GM18519 (cell line): ENCODE results near the gene MYO3B.
"Not testable (repeated sequence)": the region's sequence is repeated elsewhere in the genome, so short reads cannot be mapped to it uniquely, and the experiment has no call there.

ENCODE experiments used
- ATAC-seq: cut with Tn5 transposase; IDR thresholded peaks from one replicate; pipeline ENCODE4 v1.9.1; 2021; ENCODE audit warnings: mild to moderate bottlenecking, moderate library complexity; ENCODE audit not compliant: unreplicated experiment, low FRiP score

Gene MYO3B

DNA sequence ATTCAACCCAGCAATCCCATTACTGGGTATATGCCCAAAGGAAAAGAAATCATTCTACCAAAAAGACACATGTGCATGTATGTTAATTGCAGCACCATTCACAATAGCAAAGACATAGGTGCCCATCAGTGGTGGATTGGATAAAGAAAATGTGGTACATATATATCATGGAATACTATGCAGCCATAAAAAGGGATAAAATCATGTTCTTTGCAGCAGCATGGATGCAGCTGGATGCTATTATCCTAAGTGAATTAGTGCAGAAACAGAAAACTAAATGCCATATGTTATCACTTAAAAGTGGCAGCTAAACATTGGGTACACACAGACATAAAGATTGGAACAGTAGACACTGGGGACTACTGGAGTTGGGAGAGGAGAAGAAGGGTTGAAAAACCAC lies 82.2 kb downstream of the MYO3B start:
- no peak for ATAC-seq

DNA sequence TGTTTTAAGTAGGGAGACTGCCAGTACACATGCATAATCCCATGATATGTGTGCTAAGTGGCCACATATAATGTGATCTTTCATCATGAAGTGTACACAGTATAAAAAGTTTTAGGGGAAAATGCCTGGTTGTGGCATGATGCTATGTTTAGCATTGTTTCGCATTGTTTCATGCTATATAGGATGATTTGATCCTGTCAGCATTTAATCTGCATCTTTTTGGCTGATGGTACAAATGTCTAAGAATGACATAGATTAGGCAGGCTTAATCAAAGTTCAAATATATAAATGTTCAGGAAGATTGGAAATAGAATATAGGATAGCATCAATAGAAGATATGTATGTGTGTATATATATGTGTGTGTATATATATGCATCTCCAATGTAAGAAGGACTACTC lies 83.6 kb downstream of the MYO3B start:
- no peak for ATAC-seq

DNA sequence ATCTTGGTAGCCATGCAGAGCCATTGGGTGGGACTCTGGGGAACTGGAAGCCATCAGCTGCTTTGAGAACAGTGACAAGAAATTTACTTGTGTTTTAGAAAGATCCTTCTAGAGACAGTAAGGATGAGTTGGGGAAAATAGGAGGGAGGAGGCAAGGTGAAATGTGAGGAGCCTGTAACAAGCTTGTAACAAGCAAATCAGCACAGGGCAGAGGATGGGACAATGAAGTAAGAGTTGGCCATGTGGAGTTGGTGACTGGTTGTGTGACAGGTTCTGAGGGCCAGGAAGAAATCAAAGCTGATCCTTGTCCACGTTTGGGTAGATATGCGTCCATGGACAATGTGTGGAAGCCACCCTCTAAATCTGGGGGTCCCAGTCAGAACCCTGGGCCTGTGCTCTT lies 84.4 kb downstream of the MYO3B start:
- no peak for ATAC-seq

DNA sequence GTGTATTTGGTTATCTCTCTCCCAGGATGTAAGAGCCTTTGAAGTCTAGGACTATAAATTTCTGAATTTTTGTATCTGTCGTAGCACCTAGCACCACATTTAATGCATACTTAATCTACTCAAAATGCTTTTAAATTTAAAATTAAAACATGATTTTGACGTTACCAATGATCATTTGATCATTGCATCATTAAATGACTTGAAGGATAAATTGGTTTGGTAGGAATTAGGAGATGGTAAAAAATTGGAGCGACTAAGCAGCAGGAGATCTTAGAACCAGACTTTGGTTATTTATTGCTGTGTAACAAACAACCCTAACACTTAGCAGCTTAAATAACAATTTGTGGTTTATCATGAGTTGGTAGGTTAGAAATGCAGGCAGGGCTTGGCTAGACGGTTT lies 84.9 kb downstream of the MYO3B start:
- no peak for ATAC-seq

DNA sequence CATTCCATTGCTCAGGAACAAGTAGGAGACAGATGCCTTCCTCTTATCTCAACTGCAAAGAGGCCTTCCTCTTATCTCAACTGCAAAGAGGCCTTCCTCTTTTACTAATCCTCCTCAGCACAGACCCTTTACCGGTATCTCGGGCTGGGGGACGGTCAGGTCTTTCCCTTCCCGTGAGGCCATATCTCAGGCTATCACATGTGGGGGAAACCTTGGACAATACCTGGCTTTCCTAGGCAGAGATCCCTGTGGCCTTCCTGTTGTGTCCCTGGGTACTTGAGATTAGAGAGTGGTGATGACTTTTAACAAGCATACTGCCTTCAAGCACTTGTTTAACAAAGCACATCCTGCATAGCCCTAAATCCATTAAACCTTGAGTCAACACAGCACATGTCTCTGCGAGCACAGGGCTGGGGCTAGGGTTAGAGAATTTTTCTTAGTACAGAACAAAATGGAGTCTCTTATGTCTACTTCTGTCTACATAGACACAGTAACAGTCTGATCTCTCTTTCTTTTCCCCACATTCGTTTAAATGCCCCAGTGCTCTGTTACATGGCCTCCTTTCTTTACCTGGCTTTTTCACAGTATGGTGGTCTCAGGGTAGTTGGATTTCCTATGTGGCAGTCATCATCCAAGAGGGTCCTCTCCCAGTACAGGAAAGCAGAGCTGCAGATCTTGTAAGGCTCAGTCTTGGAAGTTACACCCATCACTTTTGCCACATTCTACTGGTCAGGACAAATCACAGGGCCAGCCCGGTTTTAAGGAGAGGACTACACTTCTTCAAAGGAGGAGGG lies 86.0 kb downstream of the MYO3B start:
- ATAC-seq, result not testable (repeated sequence)

DNA sequence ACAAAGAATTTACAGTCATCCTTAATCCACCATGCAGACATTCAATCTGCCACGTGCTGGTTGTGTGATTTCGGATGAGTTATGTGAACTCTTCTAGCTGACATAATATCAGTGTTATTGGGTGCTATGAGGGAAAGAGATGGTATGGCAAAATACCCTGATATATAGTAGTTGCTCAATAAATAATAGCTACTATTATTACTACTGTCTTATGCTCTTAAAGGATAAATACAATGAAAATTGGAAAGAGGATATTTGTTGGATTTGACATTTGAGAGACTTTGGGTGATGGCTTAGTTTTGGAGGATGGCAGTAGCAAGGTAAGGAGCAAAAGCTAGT lies 86.5 kb downstream of the MYO3B start:
- ATAC-seq, result no peak

DNA sequence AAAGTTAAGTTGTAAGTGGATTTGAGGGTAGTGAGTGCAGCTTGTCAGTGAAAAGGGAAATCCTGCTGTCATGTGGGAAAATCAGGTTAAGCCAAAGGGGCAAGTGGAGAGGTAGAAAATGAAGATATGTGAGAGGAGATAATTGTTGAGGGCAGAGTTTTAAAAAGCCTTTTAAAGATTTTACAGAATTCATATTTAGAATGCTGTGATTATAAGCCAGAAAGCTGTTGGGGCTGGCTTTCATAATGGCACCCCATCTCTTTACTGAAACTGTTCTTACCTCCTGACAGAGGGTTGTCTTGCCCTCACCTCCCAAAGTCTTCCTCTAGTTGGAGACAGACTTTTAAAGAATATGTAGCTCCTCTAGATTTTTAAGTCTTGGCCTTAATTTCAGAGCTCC lies 86.9 kb downstream of the MYO3B start:
- ATAC-seq, result no peak

DNA sequence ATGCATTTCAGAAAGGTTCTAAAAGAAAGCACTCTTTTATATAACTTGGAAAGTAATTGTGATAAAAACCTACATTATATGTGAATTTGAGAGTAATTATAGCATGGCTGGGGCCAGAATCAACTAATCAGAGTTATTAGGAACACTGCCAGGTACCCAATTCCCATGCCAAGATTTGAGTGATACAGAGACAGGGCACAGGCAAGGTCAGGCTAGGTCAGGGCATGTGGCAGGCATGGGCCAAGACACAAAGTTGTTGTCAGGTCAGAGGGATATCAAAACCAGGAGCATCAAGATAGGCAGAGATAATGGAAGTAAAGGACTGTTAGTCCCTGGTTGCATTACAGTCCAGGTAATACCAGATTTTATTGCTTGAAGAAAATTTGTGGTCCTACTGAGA lies 87.4 kb downstream of the MYO3B start:
- no peak for ATAC-seq

DNA sequence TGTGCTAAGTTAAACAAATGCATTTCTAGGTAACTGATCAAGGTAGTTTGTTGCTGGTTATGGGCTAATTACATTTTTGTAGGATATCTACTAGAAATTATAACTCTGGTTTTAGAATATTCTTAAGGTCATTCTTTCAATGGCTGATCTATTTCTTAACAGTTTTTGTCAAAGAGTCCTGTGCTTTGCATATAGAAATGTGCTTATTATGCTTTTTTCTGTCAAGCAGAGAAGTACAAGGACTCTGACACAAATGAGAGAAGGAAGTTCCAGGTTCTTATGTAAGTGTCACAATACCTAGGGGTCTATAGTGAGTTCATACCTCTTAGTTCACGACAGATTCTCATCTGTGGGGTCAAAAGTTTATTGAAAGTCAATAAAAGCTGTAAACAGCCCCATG lies 88.4 kb downstream of the MYO3B start:
- no peak for ATAC-seq

DNA sequence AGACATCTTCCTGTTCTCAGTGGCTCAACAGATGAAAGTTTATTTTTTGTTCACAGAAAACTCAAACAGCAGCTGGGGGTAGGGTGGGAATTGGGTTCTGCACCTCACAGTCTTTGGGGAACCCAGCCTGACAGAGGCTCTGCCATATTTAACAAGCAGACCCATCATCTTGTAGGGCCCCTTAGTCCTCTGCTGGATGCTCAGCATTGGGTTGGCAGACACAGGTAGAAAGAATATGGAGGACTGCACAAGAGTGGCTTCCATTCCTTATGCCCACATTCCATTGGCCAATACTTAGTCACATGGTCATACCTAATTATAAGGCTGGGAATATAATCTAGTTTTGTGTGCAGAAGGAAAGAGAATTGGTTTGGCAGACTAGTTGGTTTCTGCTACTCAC lies 89.1 kb downstream of the MYO3B start:
- ATAC-seq, result no peak

DNA sequence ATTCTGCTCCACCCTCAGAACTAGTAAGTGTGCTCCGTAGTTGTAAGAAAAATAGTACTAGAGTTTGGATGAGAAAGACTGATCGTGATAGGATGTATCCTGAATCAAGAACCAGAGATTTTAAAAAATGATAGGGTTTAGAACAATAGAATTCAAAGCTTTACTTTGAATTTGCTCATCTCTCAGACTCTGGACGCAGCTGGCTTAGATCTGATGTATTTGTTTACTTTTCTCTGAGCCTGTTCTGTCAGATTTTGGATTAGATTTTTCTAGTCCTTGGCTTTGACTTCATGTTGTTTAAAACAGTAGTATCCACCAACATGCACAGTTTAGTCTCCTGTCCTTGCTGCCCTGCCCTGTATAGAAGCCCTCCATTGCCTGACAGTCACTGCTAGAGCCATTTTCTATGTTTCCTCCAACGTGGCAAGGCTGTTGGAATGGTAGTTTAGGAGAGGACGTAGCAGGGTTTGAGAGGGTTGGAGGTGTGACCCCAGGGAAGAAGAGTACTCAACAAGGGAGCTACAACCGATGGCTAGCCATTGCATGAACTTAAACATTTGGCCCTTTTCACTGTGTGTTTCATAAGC lies 92.4 kb downstream of the MYO3B start:
- ATAC-seq, result no peak

DNA sequence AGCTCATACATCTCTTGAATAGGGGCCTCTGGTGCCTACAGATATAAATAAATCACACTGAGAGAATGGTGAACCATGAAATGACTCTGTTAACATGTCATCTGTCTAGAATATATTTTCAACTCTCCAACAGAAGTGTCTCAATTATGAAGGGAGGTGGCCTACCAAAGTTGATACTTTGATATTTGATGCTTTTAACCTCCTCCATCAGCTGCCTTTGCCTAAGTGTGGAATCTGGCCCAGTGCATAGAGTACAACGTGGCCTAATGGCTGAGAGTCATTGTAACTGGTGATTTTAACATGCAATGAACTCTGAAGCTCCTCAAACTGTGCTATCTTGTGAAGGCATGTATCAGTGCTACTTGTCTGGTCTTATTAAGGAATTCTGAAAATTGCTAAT lies 93.4 kb downstream of the MYO3B start:
- ATAC-seq, result no peak

DNA sequence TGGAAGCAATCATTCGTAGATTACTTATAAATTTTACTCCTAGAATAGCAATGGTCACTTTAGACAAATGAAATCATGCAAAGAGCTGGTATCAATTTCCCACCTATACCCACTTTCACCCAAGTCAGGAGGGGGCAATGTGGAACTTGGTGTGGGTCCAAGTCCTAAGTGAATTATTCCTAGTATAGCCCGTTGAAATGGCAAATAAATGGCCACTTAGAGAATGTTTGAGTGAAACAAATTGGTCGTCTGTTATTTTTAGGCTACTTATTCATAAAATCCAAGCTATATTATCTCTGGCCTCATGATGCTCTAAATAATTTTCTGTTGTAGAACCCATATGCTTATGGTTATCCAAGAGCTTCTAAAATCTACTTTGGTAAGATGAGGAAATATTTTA lies 98.1 kb downstream of the MYO3B start:
- ATAC-seq, result no peak

DNA sequence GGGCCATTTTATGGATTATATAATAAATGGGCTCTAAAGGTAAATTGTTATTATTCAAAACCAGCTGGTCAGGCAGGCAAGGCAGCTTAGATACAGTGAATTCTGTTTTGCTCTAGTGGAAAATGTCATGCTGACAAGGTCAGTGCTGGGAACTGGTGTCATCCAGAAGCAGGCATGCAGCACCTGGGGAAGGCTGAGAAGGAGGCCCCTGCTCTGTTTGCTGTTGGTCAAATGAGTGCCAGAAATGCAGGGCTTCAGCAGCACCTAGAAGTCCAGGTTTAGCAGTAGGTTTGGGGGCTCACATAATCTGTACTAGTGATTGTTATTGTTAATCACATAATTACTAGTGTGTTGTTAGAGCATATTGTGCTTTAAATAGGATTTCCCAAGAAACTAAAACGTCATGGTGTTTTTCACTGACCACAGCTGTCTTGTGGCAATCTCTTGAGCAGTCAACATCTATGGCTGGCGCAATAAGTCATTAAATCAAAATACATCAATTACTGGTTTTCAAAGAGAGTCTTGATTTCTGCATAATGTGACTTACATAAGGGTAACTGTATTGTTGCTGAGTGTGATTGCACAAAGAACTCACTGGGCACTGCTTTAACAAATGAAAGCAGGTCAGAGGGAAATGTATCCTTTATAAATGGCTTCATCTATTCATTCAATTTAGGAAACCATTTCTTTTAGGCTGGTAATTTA lies 99.1 kb downstream of the MYO3B start:
- ATAC-seq, result no peak

DNA sequence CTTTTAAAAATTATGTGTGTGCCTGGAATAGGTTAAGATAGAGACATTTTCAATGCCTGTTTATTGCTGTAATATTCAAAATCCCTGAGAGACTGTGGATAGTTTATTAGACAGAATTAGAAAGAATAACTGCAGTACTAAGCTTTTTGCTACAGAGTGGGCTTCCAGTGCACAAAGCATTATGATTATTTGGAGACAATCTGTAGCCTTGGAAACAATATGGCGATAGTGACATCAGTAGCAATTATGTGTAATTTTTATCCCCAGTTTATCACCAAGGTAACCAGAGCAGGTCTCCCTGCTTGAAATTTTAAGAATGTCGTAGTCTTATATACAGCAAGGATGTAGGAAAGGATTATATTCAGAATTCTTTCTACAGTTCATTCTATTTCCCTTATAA lies 100.0 kb downstream of the MYO3B start:
- ATAC-seq, result no peak

DNA sequence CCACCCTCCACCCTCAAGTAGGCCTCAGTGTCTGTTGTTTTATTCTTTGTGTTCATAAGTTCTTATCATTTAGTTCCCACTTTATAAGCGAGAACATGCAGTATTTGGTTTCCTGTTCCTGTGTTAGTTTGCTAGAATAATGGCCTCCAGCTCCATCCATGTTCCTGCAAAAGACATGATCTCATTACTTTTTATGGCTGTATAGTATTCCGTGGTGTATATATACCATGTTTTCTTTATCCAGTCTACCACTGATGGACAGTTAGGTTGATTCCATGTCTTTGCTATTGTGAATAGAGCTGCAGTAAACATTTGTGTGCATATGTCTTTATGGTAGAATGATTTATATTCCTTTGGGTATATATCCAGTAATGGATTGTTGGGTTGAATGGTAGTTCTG lies 101.7 kb downstream of the MYO3B start:
- ATAC-seq, result not testable (repeated sequence)

DNA sequence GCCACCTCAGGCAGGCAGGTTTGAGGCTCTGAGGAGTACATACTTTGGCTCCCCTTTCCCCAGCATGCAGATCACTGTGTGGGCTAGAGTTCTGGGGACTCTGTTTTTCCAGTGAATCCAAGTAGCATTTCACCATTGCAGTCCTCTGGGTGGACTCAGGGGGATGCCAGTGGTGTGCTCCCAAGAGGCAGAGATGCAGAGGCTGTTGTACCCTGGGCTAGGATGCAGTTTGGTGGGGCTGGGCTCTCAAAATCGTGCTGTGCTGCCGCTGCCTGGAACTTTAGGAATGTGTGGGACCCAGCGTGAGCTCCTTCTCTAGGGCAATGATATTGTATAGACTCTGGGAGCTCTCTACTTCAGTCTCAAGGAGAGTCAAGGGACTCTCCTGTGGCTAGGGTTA lies 104.9 kb downstream of the MYO3B start:
- no peak for ATAC-seq

DNA sequence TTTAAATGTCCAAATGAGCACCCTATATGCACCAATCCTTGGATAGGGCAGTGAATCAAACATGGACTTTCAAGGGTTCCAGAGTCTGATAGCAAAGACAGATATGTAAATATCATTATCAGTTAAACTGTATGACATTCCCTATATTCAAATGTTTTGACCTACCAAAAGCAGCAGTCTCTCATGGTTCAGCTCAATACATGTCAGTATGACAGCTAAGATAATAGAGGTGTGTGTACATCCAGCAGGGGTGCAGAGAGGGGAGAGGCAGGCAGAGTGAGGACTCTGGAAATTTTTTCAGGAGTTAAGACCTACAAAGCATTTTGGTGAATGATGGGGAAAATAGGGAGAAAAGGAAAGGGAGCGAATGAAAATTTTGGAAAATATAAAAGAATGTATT lies 106.3 kb downstream of the MYO3B start:
- ATAC-seq, result no peak

DNA sequence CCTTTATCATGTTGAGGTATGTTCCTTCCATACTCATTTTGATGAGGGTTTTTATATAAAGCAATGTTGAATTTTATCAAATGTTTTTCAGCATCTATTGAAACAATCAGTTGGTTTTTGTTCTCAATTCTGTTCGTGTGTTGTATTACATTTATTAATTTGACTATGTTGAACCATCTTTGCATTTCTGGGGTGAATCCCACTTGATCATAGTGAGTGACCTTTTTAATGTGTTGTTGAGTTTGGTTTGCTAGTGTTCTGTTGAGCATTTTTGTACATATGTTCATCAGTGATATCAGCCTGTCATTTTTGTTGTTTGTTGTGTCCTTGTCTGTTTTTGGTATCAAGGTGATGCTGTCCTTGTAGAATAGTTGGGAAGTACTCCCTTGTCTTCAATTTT lies 110.9 kb downstream of the MYO3B start:
- ATAC-seq, result no peak

DNA sequence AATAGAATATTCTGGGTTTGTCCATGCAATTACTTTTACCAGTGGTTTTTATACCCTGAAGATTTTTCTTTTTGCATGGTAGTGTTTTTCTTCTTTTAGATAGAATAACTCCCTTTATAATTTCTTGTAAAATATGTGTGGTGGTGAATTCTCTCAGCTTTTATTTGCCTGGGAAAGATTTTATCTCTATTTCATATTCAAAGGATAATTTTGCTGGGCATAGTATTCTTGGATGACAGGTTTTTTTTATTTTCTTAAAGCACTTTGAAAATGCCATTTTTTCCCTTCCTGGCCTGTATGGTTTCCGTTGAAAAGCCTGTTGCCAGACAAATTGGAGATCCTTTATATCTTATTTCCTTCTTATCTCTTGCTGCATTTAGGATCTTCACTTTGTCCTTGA lies 113.5 kb downstream of the MYO3B start:
- no peak for ATAC-seq

DNA sequence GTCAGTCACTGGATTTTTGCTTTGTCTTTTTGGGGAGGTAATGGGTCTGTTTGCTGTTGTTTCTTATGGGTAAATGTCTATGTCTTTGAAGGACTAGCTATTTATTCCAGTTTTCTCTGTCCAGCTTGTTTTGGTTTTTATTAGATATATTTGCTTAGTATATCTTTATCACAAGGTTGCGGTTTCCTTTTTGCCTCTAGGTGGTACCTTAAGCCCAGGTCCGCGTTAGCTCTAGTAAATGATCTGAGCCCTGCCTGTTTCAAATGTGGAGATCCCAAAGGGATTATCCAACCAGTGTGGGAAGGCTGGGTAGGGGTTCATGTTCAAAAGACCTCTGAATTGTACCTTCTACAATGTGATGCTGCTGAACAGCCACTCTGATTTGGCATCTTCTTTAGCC lies 114.5 kb downstream of the MYO3B start:
- ATAC-seq, result no peak

DNA sequence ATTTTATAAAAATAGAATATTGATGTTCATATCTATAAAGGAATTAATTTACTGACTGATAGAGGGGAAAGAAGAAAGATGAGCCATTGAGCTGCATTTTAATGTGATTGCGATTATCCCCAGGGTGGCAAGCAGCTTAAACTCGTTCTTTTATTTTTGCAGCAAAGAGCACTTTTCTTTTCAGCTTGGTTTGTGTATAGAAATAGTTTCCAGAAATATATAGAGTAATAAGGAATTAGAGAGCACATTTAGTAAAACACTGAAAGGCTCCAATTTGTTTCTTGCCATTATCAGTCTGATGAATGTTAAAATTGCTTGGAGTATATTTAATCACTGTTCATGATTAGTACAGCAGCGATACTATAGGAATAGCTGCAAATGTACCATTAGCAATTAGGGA lies 119.5 kb downstream of the MYO3B start:
- ATAC-seq, result no peak
